Suprapubic skin (tissue), 4 donors: Measurements from ENCODE around the gene RETN. TPM values are rescaled to one million over a fixed set of nuclear protein-coding genes. Genes with fewer than 3 reads are reported as not detected.

Experiments used
- DNase-seq, 2 donors: peaks; one replicate each; pipeline ENCODE4 v3.0.0-alpha.2; 2019; ENCODE audit warnings: low spot score in 2 of 2
- H3K27ac ChIP-seq: fragments of 200-600 bp; sonication (generic); one replicate; pipeline ENCODE4 v1.5.1; 2019
- H3K27me3 ChIP-seq: fragments of 200-600 bp; sonication (generic); one replicate; pipeline ENCODE4 v1.5.1; 2019
- H3K36me3 ChIP-seq: fragments of 200-600 bp; sonication (generic); one replicate; pipeline ENCODE4 v1.5.1; 2019
- H3K4me1 ChIP-seq: fragments of 200-600 bp; sonication (generic); one replicate; pipeline ENCODE4 v1.5.1; 2019
- H3K4me3 ChIP-seq: fragments of 200-600 bp; sonication (generic); one replicate; pipeline ENCODE4 v1.5.1; 2019; ENCODE audit warnings: mild to moderate bottlenecking
- H3K9me3 ChIP-seq: fragments of 200-600 bp; sonication (generic); one replicate; pipeline ENCODE4 v1.5.1; 2019
- CTCF ChIP-seq, 2 donors: fragments of 200-600 bp in 1 of 2; fragments of 450-650 bp in 1 of 2; sonication (generic) in 1 of 2; IDR thresholded peaks; one replicate each; pipeline ENCODE4 v1.5.1; 2016 to 2019; ENCODE audit warnings: antibody characterized with exemption in 2 of 2, mild to moderate bottlenecking in 1 of 2, moderate library complexity in 1 of 2
- EP300 ChIP-seq: sonication (generic); formaldehyde crosslinking; IDR thresholded peaks from one replicate; pipeline ENCODE4 v1.6.1; 2017; ENCODE audit warnings: antibody characterized with exemption
- POLR2A ChIP-seq, 2 donors: fragments of 450-650 bp; IDR thresholded peaks; one replicate each; pipeline ENCODE4 v1.6.1; 2017; ENCODE audit warnings: antibody characterized with exemption in 2 of 2, mild to moderate bottlenecking in 2 of 2, moderate library complexity in 2 of 2
- POLR2AphosphoS5 ChIP-seq, 3 donors: sonication (generic); formaldehyde crosslinking; IDR thresholded peaks; one replicate each; pipeline ENCODE4 v1.6.1; 2017; ENCODE audit warnings: antibody characterized with exemption in 3 of 3
- whole genome bisulfite sequencing: methylation state at CpG from one replicate; pipeline ENCODE4 v1.1.5; 2018; 5-methylcytosine and 5-hydroxymethylcytosine counted together
- total RNA-seq, 4 donors: library from RNA; depleted of rRNA; stranded (reverse); fragments of >200 nt; gene quantifications; one replicate each; pipeline ENCODE4 v1.1.0, GENCODE V29; 2016

The RETN gene
- total RNA-seq, 4 donors from 2014 or later: not detected

GRCh38 chr19:7665076-7665475 is 3.8 kb upstream of the RETN start:
- H3K4me3 ChIP-seq: no peak overlapping the region
- no peak for TF ChIP-seq EP300
- TF ChIP-seq CTCF (IDR thresholded peaks at IDR 0.05): no peak
- no peaks in the 10 kb centered on the region for H3K9me3 ChIP-seq
- H3K36me3 ChIP-seq: no peaks in the 10 kb centered on the region
- no peak overlapping the region for H3K27ac ChIP-seq
- no peak for DNase-seq
- 22% methylated on average over 4 of the region's 4 CpGs for WGBS
- H3K27me3 ChIP-seq: peaks cover 36% of the 10 kb centered on the region
- peaks cover 4% of the 10 kb centered on the region for H3K4me1 ChIP-seq

- Histone ChIP-seq H3K36me3 (no peaks in the 10 kb centered on the region), H3K27ac (no peak overlapping the region), H3K9me3 (no peaks in the 10 kb centered on the region), H3K4me3 (no peak overlapping the region), H3K27me3 (peaks cover 48% of the 10 kb centered on the region), H3K4me1 (peaks cover 11% of the 10 kb centered on the region)
- 33% methylated on average over 9 of the region's 9 CpGs for WGBS
- TF ChIP-seq POLR2AphosphoS5 (IDR thresholded peaks at IDR 0.05) (no peak), POLR2A (IDR thresholded peaks at IDR 0.05) (no peak), CTCF (IDR thresholded peaks at IDR 0.05) (no peak), EP300 (no peak)
- no peak for DNase-seq
Observed at GRCh38 chr19:7669641-7670040, 792 bp downstream of the RETN start.

DNA sequence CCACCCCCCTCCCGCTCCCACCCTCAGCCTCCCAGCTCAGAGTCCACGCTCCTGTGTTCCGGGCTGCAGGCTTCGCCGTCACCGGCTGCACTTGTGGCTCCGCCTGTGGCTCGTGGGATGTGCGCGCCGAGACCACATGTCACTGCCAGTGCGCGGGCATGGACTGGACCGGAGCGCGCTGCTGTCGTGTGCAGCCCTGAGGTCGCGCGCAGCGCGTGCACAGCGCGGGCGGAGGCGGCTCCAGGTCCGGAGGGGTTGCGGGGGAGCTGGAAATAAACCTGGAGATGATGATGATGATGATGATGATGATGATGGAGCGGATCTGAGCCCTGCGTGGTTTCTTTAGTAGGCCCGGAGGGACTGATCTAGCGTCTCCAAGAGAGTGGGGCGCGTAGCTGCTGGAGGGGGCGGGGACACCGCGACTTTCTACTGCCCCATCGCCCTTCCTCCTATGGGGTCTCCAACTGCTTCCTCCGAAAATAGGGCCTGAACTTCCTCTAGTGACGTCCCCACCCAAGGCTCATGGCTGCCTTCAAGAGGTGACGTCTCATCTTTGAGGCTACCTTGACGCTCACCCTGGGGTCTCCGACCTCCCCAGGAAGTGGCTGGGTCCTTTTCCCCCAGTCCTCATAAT is 1.4 kb downstream of the RETN start:
- H3K27me3 ChIP-seq: peaks cover 48% of the 10 kb centered on the region
- no peaks in the 10 kb centered on the region for H3K36me3 ChIP-seq
- WGBS: 3% methylated on average over 11 of the region's 43 CpGs
- DNase-seq: no peak
- no peak for TF ChIP-seq EP300
- no peak for TF ChIP-seq CTCF (IDR thresholded peaks at IDR 0.05)
- TF ChIP-seq POLR2A (IDR thresholded peaks at IDR 0.05): no peak
- TF ChIP-seq POLR2AphosphoS5 (IDR thresholded peaks at IDR 0.05): no peak
- peaks cover 11% of the 10 kb centered on the region for H3K4me1 ChIP-seq
- no peak overlapping the region for H3K27ac ChIP-seq
- H3K9me3 ChIP-seq: no peaks in the 10 kb centered on the region
- H3K4me3 ChIP-seq: peak overlapping the region; percentile 16

DNA sequence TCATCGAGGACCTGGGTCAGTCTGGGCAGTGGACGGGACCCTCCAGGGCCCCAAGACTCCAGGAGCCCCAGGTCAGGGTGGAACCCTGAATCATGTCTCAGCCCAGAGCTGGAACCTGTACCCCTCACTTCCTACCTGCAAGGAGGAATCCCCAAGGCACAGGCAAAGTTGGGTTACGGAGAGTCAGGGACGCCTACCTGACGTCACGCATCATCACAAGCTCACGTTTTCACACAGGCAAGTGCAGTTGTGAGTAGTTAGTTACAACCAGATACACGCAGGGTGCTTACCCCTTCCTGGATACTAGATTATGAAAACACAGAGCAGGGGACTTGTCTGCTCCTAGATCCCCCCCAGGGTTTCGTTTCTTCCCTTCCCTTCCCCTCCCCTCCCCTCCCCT is 1.9 kb downstream of the RETN start:
- DNase-seq: no peak
- Histone ChIP-seq H3K4me1 (peaks cover 11% of the 10 kb centered on the region), H3K36me3 (no peaks in the 10 kb centered on the region), H3K9me3 (no peaks in the 10 kb centered on the region), H3K4me3 (no peak overlapping the region), H3K27me3 (peaks cover 44% of the 10 kb centered on the region), H3K27ac (no peak overlapping the region)
- 35% methylated on average over 8 of the region's 9 CpGs for WGBS
- TF ChIP-seq POLR2A (IDR thresholded peaks at IDR 0.05): no peak
- no peak for TF ChIP-seq POLR2AphosphoS5 (IDR thresholded peaks at IDR 0.05)
- TF ChIP-seq EP300: no peak
- TF ChIP-seq CTCF (IDR thresholded peaks at IDR 0.05): no peak

DNA sequence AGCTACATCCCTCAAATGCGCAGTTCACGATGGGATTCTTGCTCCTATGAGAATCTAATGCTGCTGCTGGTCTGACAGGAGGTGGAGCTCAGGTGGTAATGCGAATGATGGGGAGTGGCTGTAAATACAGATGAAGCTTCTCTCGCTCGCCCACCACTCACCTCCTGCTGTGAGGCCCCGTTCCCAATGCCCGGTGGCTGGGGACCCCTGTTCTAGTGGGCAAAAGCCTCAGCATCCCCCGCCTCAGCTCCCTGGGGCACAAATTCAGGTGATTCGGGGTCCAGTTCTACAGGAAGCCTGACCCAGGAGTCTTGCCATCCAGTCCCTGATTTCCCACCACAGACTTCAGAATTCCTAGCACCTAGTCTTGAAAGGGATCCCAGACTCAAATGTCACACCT is 3.7 kb downstream of the RETN start:
- WGBS: 52% methylated on average over 9 of the region's 9 CpGs
- no peak overlapping the region for H3K27ac ChIP-seq
- H3K4me1 ChIP-seq: peaks cover 11% of the 10 kb centered on the region
- H3K4me3 ChIP-seq: no peak overlapping the region
- DNase-seq: no peak
- H3K9me3 ChIP-seq: no peaks in the 10 kb centered on the region
- H3K27me3 ChIP-seq: peaks cover 48% of the 10 kb centered on the region
- H3K36me3 ChIP-seq: no peaks in the 10 kb centered on the region
- TF ChIP-seq POLR2AphosphoS5 (IDR thresholded peaks at IDR 0.05) (no peak), EP300 (no peak), POLR2A (IDR thresholded peaks at IDR 0.05) (no peak), CTCF (IDR thresholded peaks at IDR 0.05) (no peak)
